ENCODE results near the gene ADAT1.
A peak's percentile ranks its signal among the peaks of the same experiment; 100 is the strongest.

Gene ADAT1

GRCh38 chr16:75622761-75623605, at the start of gene ADAT1:
Gene ADAT1, minus strand, starts transcription at chr16:75623281. Its CDS starts 2,482 bp downstream, at chr16:75620799.
- peak; percentile 96 to 97 for DNase-seq

- no peak for DNase-seq
These were observed 44.4 kb upstream of the ADAT1 start for GRCh38 chr16:75667503-75667902.

DNA sequence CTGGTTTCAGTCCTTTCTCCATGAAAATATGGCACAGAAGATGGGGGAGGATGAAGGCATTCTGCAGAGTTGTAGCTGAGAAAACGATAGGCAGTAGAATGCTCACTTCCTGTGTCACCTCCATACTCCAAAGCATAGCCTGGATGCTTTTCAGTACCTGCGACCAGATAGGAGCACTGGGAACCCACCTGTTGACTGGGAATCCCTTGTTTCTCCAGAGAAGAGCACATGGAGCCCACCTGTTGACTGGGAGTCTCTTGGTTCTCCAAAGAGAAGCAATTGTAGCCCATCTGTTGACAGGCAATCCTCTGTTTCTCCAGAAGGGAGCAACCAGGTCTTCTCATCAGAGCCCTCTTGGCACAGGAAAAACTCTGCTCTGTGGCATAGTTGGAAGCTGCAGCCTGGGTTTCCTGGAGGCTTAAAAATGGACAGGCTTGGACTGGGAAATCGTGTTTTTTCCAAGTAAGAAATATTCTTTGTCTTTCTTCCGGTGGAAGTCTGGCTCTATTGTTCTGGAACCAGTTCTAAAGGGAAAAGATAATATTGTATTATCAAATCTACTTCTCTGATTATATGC, 37.7 kb upstream of the ADAT1 start:
- no peak for DNase-seq

DNA sequence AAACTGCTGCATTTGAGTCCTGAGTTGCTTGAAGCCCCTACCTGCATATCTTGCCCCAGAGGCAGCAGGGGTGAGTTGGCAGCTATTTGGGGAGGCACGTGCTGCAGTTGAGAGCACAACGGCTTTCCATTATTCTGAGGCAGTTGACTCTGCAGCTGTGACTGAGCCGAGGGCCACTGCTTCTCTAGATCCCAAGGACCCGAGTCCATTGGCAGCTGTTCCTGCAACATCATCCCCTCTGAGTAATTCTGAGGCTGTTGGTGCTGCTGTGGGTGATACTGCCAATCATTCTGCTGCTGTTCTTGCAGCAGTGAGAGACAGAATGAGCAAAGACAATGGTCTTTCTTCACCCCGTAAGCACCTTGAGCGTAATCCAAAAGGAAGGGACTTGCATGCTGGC, 37.2 kb upstream of the ADAT1 start:
- DNase-seq = no peak

DNA sequence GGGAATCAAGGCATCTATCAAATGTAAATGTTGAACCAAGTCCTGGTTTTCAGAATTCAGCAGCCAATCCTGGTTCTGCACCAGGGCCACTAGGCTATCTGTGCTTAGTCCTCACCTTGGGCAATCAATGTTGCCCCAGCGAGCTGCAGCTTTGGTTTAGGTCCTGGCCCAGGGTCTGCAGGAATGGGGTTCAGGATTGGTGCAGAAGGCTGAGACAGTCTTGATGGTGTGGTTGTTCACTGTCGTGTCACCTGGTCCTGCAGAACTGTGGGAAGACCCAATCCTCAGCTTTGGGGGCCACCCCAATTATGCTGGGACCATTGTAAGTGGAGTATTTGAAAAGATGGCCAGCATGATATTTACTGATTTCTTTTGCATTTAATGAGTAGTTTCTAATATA, 35.1 kb upstream of the ADAT1 start:
- no peak for DNase-seq

DNA sequence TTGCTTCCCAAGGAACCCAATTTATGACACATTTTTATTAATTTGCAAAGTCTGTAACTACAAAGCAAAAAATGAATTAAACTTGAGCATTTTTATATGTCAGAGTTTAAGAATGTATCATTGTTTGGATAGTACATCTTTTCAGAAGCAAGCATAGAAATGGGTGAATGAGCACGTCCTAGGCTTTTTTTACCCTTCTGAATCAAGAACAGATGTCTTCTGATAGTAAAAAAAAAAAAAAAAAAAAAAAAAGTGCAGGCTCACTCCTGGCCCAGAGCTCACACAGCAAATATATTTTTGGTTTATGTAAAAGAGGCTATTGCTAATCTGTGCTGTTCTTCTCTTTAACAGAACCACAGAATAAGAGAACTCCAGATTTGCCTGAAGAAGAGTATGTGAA, 30.8 kb upstream of the ADAT1 start:
- DNase-seq = no peak

GRCh38 chr16:75648265-75649076, 25.4 kb upstream of the ADAT1 start:
- DNase-seq = peak; percentile 86 to 87

DNA sequence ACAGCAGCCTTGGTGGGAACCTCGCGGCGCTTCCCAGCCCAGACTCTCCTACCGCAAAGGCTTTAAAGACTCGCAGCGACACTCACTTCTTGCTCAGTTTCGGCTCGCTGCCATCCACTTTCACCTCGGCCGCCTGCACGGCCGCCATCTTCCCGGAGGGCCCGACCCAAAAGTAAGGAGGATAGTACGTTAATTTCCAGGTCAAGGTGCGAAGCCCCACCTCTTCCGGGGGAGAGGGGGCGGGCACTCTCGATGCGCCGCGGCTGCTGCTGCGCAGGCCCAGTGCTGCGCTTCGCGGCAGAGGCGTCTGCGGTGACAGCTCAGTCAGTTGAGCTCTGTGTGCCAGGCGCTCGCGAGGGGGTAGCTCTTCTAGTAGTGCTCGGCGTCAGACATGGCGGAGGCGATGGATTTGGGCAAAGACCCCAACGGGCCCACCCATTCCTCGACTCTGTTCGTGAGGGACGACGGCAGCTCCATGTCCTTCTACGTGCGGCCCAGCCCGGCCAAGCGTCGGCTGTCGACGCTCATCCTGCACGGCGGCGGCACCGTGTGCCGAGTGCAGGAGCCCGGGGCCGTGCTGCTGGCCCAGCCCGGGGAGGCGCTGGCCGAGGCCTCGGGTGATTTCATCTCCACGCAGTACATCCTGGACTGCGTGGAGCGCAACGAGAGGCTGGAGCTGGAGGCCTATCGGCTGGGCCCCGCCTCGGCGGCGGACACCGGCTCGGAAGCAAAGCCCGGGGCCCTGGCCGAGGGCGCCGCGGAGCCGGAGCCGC, 24.6 kb upstream of the ADAT1 start, which contains the start of the genes KARS1 and TERF2IP:
Gene KARS1, minus strand, starts transcription at position 174 of the 773 bp plus-strand sequence. Its CDS starts 26 bp downstream, at position 148.
Gene TERF2IP, plus strand, starts transcription at position 282 of the 773 bp plus-strand sequence. Its CDS starts 110 bp downstream, at position 392.
- DNase-seq = peak; percentile 91

DNA sequence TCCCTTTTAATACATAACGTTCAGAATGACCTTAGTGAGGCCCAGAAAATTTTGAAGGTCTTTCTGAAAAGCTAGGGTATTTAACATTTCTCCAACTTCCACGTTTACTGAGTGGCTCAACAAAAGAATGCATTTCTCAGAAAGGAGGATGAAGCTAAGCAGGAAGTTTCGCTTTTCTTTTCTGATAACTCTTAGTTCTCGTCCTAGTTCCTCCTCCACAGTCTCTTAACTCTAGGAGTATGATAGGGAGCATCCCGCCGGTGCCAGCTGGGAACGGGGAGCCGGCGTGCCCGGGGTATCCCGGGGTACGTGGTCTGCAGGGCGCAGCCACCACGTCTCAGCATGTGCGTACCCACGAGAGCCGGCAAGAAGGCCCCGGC, 24.0 kb upstream of the ADAT1 start:
- no peak for DNase-seq

DNA sequence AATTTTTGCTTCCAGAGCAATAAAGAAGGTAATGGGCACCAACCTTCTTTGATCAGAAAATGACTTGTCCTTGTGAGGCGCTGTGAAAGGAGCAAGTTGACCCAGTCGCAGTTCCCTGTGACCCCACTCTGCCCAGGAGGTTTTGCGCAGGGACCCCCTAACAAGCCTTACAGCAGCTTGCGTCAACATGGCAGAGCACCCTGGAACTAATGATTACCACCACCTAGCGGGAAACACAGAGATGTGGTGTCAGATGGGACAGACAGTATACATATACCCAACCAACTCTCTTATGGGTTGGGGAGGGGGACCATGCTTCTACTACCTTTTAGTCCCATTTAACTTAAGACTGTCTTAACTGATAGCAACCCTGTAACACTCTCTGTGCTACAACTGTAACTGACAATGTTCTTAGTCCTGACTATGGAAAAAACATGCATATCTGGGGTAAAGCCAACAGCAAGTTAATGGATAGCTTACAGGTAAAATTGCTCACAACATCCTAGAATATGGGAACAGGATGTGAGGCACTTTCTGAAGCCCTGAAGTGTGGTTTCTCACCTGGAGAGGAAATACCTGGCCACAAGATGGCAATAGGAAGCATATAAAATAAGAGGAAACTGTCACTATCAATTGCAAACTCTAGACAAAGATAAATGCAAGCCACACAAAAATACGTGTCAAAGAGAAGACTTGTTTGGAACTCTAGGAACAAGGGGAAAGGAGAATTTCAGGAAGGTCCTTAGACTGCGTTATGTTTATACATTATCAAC, 21.3 kb upstream of the ADAT1 start:
- DNase-seq = no peak

- no peak for DNase-seq
These were observed 17.5 kb upstream of the ADAT1 start for GRCh38 chr16:75640598-75640997.

GRCh38 chr16:75635036-75635435, 12.0 kb upstream of the ADAT1 start:
- DNase-seq = no peak

DNA sequence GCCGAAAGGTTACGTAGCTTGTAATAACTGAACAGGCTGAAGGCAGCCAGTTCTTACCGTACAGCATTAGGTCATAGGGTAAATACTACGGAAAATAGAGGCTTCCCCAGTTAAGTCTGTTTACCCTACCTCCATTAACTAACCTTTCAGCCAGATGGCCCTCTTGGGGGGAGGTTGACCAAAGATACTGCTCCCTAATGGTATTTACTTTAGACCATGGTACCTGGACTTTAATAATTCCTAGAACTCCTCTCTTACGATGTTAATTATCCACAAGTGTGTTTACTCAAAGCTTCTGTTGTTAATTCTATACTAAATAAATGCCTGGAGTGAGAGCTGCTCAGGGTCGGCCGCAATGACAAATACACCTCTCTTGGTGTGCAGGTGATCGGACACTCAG, 9.8 kb upstream of the ADAT1 start:
- DNase-seq = no peak

- no peak for DNase-seq
These were observed 7.0 kb upstream of the ADAT1 start for GRCh38 chr16:75630052-75630451.

DNA sequence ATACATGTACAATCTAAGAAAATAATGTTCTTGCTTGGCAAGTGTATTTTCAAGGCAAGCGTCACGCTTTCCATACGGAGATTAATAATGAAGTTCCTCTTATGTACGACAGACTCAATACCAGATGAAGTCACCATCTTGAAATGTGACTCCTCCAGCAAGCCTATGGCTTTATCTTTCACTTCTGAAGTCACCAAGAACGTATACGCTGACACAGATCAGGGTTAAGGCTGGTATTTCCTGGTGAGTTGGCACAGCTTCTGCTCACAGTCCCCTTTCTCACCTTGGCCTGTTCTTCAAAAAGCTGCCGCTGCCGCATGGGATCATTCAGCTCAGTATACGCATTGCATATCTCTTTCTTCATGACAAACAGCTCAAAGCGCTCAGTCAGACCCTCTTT, 6.1 kb upstream of the ADAT1 start:
- DNase-seq = no peak

GRCh38 chr16:75628351-75628750, 5.3 kb upstream of the ADAT1 start:
- no peak for DNase-seq

DNA sequence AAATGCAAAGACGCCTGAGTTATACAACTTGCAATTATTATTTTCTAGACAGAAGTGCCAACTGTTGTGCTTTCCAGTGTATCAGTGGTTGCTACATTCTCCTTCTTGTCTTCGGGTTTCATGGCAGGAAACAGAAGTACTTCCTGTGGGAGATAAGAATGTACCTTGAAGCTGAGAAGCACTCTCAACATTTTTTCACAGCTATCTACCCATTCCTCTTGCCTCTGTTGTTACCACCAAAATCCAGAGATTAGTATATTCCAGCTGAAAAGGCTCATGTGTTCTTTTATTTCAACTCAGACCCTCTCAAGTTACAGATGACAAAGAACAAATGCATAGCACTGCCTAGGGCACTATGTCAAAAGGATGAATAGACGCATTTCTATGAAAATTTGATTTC, 4.8 kb upstream of the ADAT1 start:
- no peak for DNase-seq

GRCh38 chr16:75626806-75627205, 3.7 kb upstream of the ADAT1 start:
- DNase-seq = no peak

DNA sequence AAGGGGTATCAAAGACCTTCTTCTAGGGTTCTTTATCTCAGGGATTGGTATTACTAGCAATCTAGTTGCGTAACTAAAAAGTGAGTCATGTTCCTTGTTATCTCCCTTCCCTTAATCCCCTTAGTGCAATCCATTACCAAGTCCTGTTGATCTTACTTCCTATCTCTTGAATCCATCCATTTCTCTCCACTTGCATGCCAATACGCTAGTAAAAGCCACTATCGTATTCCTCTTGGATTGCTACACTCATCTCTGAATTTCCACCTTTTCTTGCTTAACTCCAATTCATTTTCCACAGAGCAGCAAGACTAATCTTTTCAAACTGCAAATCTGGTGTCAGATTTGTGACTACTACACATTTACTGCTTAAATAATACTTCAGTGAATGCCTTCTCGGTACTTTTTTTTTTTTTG, 1.8 kb upstream of the ADAT1 start:
- no peak for DNase-seq

- DNase-seq = no peak
These were observed 2.0 kb downstream of the ADAT1 start for GRCh38 chr16:75621170-75621477.

- DNase-seq = peak; percentile 32 to 37
These were observed 2.5 kb downstream of the ADAT1 start for GRCh38 chr16:75620326-75621169.

All from activated CD4-positive, alpha-beta T cell treated with anti-CD3 and anti-CD28 coated beads for 4 hours (primary cell).